ENCODE results near the gene ECT2.
"Not testable (repeated sequence)": the region's sequence is repeated elsewhere in the genome, so short reads cannot be mapped to it uniquely, and the experiment has no call there.

ECT2 gene

GRCh38 chr3:172853005-172853404 is 102.5 kb downstream of the ECT2 start:
- Histone ChIP-seq H3K36me3 (ENCODE audit: control insufficient read depth in 4 of 4, insufficient read depth in 4 of 4, low read length in 3 of 4) (no peaks in the 10 kb centered on the region), H3K9me3 (ENCODE audit: control extremely low read depth in 1 of 5, control insufficient read depth in 4 of 5, insufficient read depth in 2 of 5, low read depth in 1 of 5, low read length in 4 of 5) (no peaks in the 10 kb centered on the region), H3K4me3 (ENCODE audit: control insufficient read depth in 1 of 7, extremely low read depth in 1 of 7, insufficient read depth in 4 of 7, low read depth in 2 of 7, low read length in 6 of 7) (no peak overlapping the region), H3K4me1 (ENCODE audit: control extremely low read depth in 1 of 4, control insufficient read depth in 4 of 4, insufficient read depth in 4 of 4, low read length in 3 of 4) (peaks cover 0 to 8% (median 3%) of the 10 kb centered on the region in 4 experiments), H3K27me3 (replicated peaks in 2 of 5; ENCODE audit: control insufficient read depth in 4 of 5, insufficient read depth in 5 of 5, low read length in 4 of 5) (no peaks in the 10 kb centered on the region), H3K27ac (ENCODE audit: insufficient read depth in 1 of 2, low read depth in 1 of 2, low read length in 2 of 2, poor library complexity in 1 of 2, severe bottlenecking in 2 of 2) (no peak overlapping the region)
- no peak for DNase-seq
- CTCF ChIA-PET, result no interaction called here
- 93% methylated on average over 1 of the region's 1 CpG for WGBS (ENCODE audit: insufficient coverage)
- POLR2A ChIA-PET, result no interaction called here

- Histone ChIP-seq H3K27ac (ENCODE audit: insufficient read depth in 1 of 2, low read depth in 1 of 2, low read length in 2 of 2, poor library complexity in 1 of 2, severe bottlenecking in 2 of 2) (no peak overlapping the region), H3K4me3 (ENCODE audit: control insufficient read depth in 1 of 7, extremely low read depth in 1 of 7, insufficient read depth in 4 of 7, low read depth in 2 of 7, low read length in 6 of 7) (no peak overlapping the region), H3K4me1 (ENCODE audit: control extremely low read depth in 1 of 4, control insufficient read depth in 4 of 4, insufficient read depth in 4 of 4, low read length in 3 of 4) (peaks cover 0 to 8% (median 6%) of the 10 kb centered on the region in 4 experiments), H3K27me3 (replicated peaks in 2 of 5; ENCODE audit: control insufficient read depth in 4 of 5, insufficient read depth in 5 of 5, low read length in 4 of 5) (no peaks in the 10 kb centered on the region), H3K9me3 (ENCODE audit: control extremely low read depth in 1 of 5, control insufficient read depth in 4 of 5, insufficient read depth in 2 of 5, low read depth in 1 of 5, low read length in 4 of 5) (no peaks in the 10 kb centered on the region), H3K36me3 (ENCODE audit: control insufficient read depth in 4 of 4, insufficient read depth in 4 of 4, low read length in 3 of 4) (no peaks in the 10 kb centered on the region)
- no peak for DNase-seq
- ChIA-PET POLR2A (no interaction called here), CTCF (no interaction called here)
- WGBS (ENCODE audit: insufficient coverage), result no CpG with 5 or more reads among the region's 3 CpGs
Measured at GRCh38 chr3:172853921-172854666, 103.6 kb downstream of the ECT2 start.

- Histone ChIP-seq H3K27ac (ENCODE audit: insufficient read depth in 1 of 2, low read depth in 1 of 2, low read length in 2 of 2, poor library complexity in 1 of 2, severe bottlenecking in 2 of 2) (no peak overlapping the region), H3K4me1 (ENCODE audit: control extremely low read depth in 1 of 4, control insufficient read depth in 4 of 4, insufficient read depth in 4 of 4, low read length in 3 of 4) (peaks cover 0 to 14% (median 8%) of the 10 kb centered on the region in 4 experiments), H3K4me3 (ENCODE audit: control insufficient read depth in 1 of 7, extremely low read depth in 1 of 7, insufficient read depth in 4 of 7, low read depth in 2 of 7, low read length in 6 of 7) (no peak overlapping the region), H3K36me3 (ENCODE audit: control insufficient read depth in 4 of 4, insufficient read depth in 4 of 4, low read length in 3 of 4) (no peaks in the 10 kb centered on the region), H3K27me3 (replicated peaks in 2 of 5; ENCODE audit: control insufficient read depth in 4 of 5, insufficient read depth in 5 of 5, low read length in 4 of 5) (no peaks in the 10 kb centered on the region), H3K9me3 (ENCODE audit: control extremely low read depth in 1 of 5, control insufficient read depth in 4 of 5, insufficient read depth in 2 of 5, low read depth in 1 of 5, low read length in 4 of 5) (no peaks in the 10 kb centered on the region)
- no peak for DNase-seq
- ChIA-PET CTCF (interaction anchor here (1.5 kb wide), 1 partner anchor 14 kb away, joined by 3 read pairs; no protein-coding TSS in a partner anchor), POLR2A (no interaction called here)
Measured at GRCh38 chr3:172855037-172855436, 104.5 kb downstream of the ECT2 start.

- no CpG with 5 or more reads among the region's 4 CpGs for WGBS (ENCODE audit: insufficient coverage)
- H3K9me3 ChIP-seq (ENCODE audit: control extremely low read depth in 1 of 5, control insufficient read depth in 4 of 5, insufficient read depth in 2 of 5, low read depth in 1 of 5, low read length in 4 of 5), result peaks cover 0 to 2% (median 0%) of the 10 kb centered on the region in 5 experiments
- CTCF ChIA-PET, result no interaction called here
- no peaks in the 10 kb centered on the region for H3K36me3 ChIP-seq (ENCODE audit: control insufficient read depth in 4 of 4, insufficient read depth in 4 of 4, low read length in 3 of 4)
- no peak overlapping the region for H3K4me3 ChIP-seq (ENCODE audit: control insufficient read depth in 1 of 7, extremely low read depth in 1 of 7, insufficient read depth in 4 of 7, low read depth in 2 of 7, low read length in 6 of 7)
- POLR2A ChIA-PET, result no interaction called here
- H3K27ac ChIP-seq (ENCODE audit: insufficient read depth in 1 of 2, low read depth in 1 of 2, low read length in 2 of 2, poor library complexity in 1 of 2, severe bottlenecking in 2 of 2), result no peak overlapping the region
- no peaks in the 10 kb centered on the region for H3K27me3 ChIP-seq (replicated peaks in 2 of 5; ENCODE audit: control insufficient read depth in 4 of 5, insufficient read depth in 5 of 5, low read length in 4 of 5)
- H3K4me1 ChIP-seq (ENCODE audit: control extremely low read depth in 1 of 4, control insufficient read depth in 4 of 4, insufficient read depth in 4 of 4, low read length in 3 of 4), result peaks cover 0 to 14% (median 8%) of the 10 kb centered on the region in 4 experiments
- peak in 1 of 3 donors; percentile 16 for DNase-seq
Measured at GRCh38 chr3:172856795-172857742, 106.5 kb downstream of the ECT2 start.

- peak; percentile 4 to 88 (median 78) for DNase-seq
- ChIA-PET POLR2A (no interaction called here), CTCF (no interaction called here)
- no peak overlapping the region for H3K27ac ChIP-seq (ENCODE audit: insufficient read depth in 1 of 2, low read depth in 1 of 2, low read length in 2 of 2, poor library complexity in 1 of 2, severe bottlenecking in 2 of 2)
- H3K4me3 ChIP-seq (ENCODE audit: control insufficient read depth in 1 of 7, extremely low read depth in 1 of 7, insufficient read depth in 4 of 7, low read depth in 2 of 7, low read length in 6 of 7), result no peak overlapping the region
- H3K27me3 ChIP-seq (replicated peaks in 2 of 5; ENCODE audit: control insufficient read depth in 4 of 5, insufficient read depth in 5 of 5, low read length in 4 of 5), result no peaks in the 10 kb centered on the region
- WGBS (ENCODE audit: insufficient coverage), result no CpG with 5 or more reads among the region's 2 CpGs
- peaks cover 0 to 2% (median 0%) of the 10 kb centered on the region in 5 experiments for H3K9me3 ChIP-seq (ENCODE audit: control extremely low read depth in 1 of 5, control insufficient read depth in 4 of 5, insufficient read depth in 2 of 5, low read depth in 1 of 5, low read length in 4 of 5)
- peaks cover 0 to 14% (median 8%) of the 10 kb centered on the region in 4 experiments for H3K4me1 ChIP-seq (ENCODE audit: control extremely low read depth in 1 of 4, control insufficient read depth in 4 of 4, insufficient read depth in 4 of 4, low read length in 3 of 4)
- H3K36me3 ChIP-seq (ENCODE audit: control insufficient read depth in 4 of 4, insufficient read depth in 4 of 4, low read length in 3 of 4), result no peaks in the 10 kb centered on the region
Measured at GRCh38 chr3:172859041-172859440, 108.5 kb downstream of the ECT2 start.

GRCh38 chr3:172866726-172867350 is 116.3 kb downstream of the ECT2 start:
- POLR2A ChIA-PET; H3K27ac ChIP-seq (ENCODE audit: insufficient read depth in 1 of 2, low read depth in 1 of 2, low read length in 2 of 2, poor library complexity in 1 of 2, severe bottlenecking in 2 of 2); H3K9me3 ChIP-seq (ENCODE audit: control extremely low read depth in 1 of 5, control insufficient read depth in 4 of 5, insufficient read depth in 2 of 5, low read depth in 1 of 5, low read length in 4 of 5); H3K36me3 ChIP-seq (ENCODE audit: control insufficient read depth in 4 of 4, insufficient read depth in 4 of 4, low read length in 3 of 4); DNase-seq; H3K27me3 ChIP-seq (replicated peaks in 2 of 5; ENCODE audit: control insufficient read depth in 4 of 5, insufficient read depth in 5 of 5, low read length in 4 of 5); H3K4me3 ChIP-seq (ENCODE audit: control insufficient read depth in 1 of 7, extremely low read depth in 1 of 7, insufficient read depth in 4 of 7, low read depth in 2 of 7, low read length in 6 of 7); CTCF ChIA-PET: not testable (repeated sequence)
- peaks cover 0 to 16% (median 7%) of the 10 kb centered on the region in 4 experiments for H3K4me1 ChIP-seq (ENCODE audit: control extremely low read depth in 1 of 4, control insufficient read depth in 4 of 4, insufficient read depth in 4 of 4, low read length in 3 of 4)
- 96% methylated on average over 32 of the region's 38 CpGs for WGBS (ENCODE audit: insufficient coverage)
